ENCODE data around the gene FGFR2. TPM values are rescaled to one million over a fixed set of nuclear protein-coding genes. Genes with fewer than 3 reads are reported as not detected.

The FGFR2 gene
- total RNA-seq, 5 donors from 2014 or later (not counting 1 experiment from before 2014, with no cell fraction given): 0.49 to 1.8 (median 0.70) TPM

DNA sequence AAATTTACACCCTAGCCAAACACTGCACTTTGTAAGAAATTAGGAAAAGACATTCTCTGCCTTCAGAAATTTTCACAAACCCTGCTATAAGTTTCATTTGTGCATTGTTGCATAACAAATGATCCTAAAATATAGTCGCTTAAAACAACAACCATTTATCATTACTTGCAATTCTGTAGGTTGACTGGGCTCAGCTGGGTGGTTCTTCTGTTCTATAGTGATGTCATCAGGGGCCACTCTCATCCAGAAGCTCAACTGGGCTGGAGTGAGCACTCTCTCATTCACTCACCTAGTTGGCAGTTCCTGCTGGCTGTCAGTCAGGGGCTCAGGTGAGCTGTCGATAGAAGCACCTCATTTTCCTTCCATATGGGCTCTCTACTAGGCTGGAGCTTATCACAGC lies 20.7 kb upstream of the FGFR2 start:
- Histone ChIP-seq H3K36me3 (ENCODE audit: control insufficient read depth in 2 of 2, extremely low read depth in 1 of 2, insufficient read depth in 1 of 2, low read length in 1 of 2) (no peaks in the 10 kb centered on the region), H3K4me3 (ENCODE audit: control insufficient read depth in 1 of 2, extremely low read depth in 1 of 2, low read length in 1 of 2) (no peak overlapping the region), H3K4me1 (ENCODE audit: control insufficient read depth in 1 of 2, extremely low read depth in 1 of 2, insufficient read depth in 2 of 2, low read length in 2 of 2) (no peaks in the 10 kb centered on the region), H3K27ac (ENCODE audit: low read length) (no peak overlapping the region), H3K9me3 (no peaks in the 10 kb centered on the region), H3K27me3 (replicated peaks in 1 of 2; ENCODE audit: control insufficient read depth in 2 of 2, extremely low read depth in 1 of 2, insufficient read depth in 2 of 2, low read length in 1 of 2) (peaks cover 0 to 20% of the 10 kb centered on the region in 2 experiments)
- ATAC-seq (replicated peaks in 1 of 4): no peak
- ChIA-PET CTCF (no interaction called here), POLR2A (no interaction called here)
- Mint-ChIP-seq H3K27me3 (peaks cover 3 to 14% of the 10 kb centered on the region in 2 donors), H3K27ac (no peak overlapping the region), H3K36me3 (no peaks in the 10 kb centered on the region), H3K9me3 (no peaks in the 10 kb centered on the region), H3K4me1 (no peaks in the 10 kb centered on the region), H3K4me3 (no peak overlapping the region)
- DNase-seq: no peak
- 86% methylated on average over 1 of the region's 2 CpGs for WGBS (ENCODE audit: insufficient coverage)

DNA sequence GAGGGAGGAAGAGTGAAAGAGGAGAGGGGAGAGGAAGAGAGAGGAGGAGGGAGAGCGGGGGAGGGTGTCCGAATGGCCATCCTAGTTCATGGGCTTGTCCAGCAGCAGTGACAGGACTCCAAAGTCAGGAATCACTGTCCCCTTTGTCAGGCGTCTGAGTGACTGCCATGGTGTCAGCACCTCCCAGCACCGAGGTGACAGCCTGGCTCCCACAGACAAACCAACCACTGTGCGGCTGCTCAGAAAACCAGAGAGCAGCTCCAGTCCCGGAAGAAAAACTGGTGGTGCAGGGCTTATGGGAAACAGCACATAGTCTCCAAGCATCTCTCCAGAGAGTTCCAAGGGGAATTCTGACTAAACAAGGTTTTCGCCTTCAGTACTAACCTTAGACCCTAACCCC lies 18.9 kb upstream of the FGFR2 start:
- Histone ChIP-seq H3K9me3 (no peaks in the 10 kb centered on the region), H3K4me3 (ENCODE audit: control insufficient read depth in 1 of 2, extremely low read depth in 1 of 2, low read length in 1 of 2) (no peak overlapping the region), H3K27ac (ENCODE audit: low read length) (no peak overlapping the region), H3K27me3 (replicated peaks in 1 of 2; ENCODE audit: control insufficient read depth in 2 of 2, extremely low read depth in 1 of 2, insufficient read depth in 2 of 2, low read length in 1 of 2) (peaks cover 0 to 19% of the 10 kb centered on the region in 2 experiments), H3K36me3 (ENCODE audit: control insufficient read depth in 2 of 2, extremely low read depth in 1 of 2, insufficient read depth in 1 of 2, low read length in 1 of 2) (no peaks in the 10 kb centered on the region), H3K4me1 (ENCODE audit: control insufficient read depth in 1 of 2, extremely low read depth in 1 of 2, insufficient read depth in 2 of 2, low read length in 2 of 2) (no peaks in the 10 kb centered on the region)
- CTCF ChIA-PET: no interaction called here
- Mint-ChIP-seq H3K9me3 (no peaks in the 10 kb centered on the region), H3K27me3 (peaks cover 3 to 14% of the 10 kb centered on the region in 2 donors), H3K27ac (no peak overlapping the region), H3K4me3 (no peak overlapping the region), H3K36me3 (no peaks in the 10 kb centered on the region), H3K4me1 (no peaks in the 10 kb centered on the region)
- POLR2A ChIA-PET: no interaction called here
- ATAC-seq (replicated peaks in 1 of 4) (no peak), DNase-seq (no peak)
- WGBS (ENCODE audit: insufficient coverage): 94% methylated on average over 6 of the region's 7 CpGs

DNA sequence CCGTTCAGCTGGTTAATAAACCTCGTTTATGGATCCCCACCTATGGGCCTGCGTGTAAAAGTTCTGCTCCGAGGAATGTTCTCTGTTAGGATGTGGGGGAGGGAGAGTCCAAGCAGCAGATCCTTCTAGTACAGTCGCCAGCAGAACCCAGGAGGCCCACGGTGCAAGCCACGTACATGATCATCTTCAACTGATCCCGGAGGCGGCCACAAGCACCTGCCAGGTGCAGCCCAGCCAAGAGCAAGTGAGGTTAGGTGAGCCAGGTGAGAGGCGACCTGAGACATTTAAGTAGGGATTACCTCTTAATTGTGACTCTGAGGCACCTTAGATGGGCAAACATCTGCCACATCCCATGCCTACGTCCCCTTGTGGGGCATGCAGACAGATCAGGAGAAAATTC lies 18.0 kb upstream of the FGFR2 start:
- Mint-ChIP-seq H3K4me1 (no peaks in the 10 kb centered on the region), H3K27me3 (peaks cover 3 to 14% of the 10 kb centered on the region in 2 donors), H3K9me3 (no peaks in the 10 kb centered on the region), H3K36me3 (no peaks in the 10 kb centered on the region), H3K4me3 (no peak overlapping the region), H3K27ac (no peak overlapping the region)
- WGBS (ENCODE audit: insufficient coverage): 92% methylated on average over 8 of the region's 11 CpGs
- H3K4me3 ChIP-seq (ENCODE audit: control insufficient read depth in 1 of 2, extremely low read depth in 1 of 2, low read length in 1 of 2): no peak overlapping the region
- H3K36me3 ChIP-seq (ENCODE audit: control insufficient read depth in 2 of 2, extremely low read depth in 1 of 2, insufficient read depth in 1 of 2, low read length in 1 of 2): no peaks in the 10 kb centered on the region
- ATAC-seq (replicated peaks in 1 of 4) (no peak), DNase-seq (no peak)
- no peaks in the 10 kb centered on the region for H3K4me1 ChIP-seq (ENCODE audit: control insufficient read depth in 1 of 2, extremely low read depth in 1 of 2, insufficient read depth in 2 of 2, low read length in 2 of 2)
- CTCF ChIA-PET: no interaction called here
- H3K9me3 ChIP-seq: no peaks in the 10 kb centered on the region
- POLR2A ChIA-PET: no interaction called here
- no peak overlapping the region for H3K27ac ChIP-seq (ENCODE audit: low read length)
- peaks cover 0 to 23% of the 10 kb centered on the region in 2 experiments for H3K27me3 ChIP-seq (replicated peaks in 1 of 2; ENCODE audit: control insufficient read depth in 2 of 2, extremely low read depth in 1 of 2, insufficient read depth in 2 of 2, low read length in 1 of 2)

DNA sequence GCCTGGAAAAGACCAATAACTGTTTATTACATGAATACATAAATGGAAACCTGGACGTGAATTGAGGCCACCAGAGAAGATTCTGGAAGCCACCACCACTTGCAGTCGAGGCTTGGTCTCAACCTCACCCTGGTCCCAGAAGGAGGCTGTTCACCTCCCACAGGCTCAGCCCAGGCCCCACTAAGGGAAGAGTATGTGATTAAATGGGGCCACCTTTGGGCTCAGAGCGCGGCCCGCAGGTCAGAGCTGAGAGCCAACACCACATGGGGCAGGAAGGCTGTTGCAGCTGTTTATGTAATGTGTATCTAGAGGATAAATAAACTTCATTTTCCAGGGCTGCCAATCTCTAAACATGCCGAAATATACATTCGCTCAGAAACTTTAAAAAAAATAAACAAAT lies 17.6 kb upstream of the FGFR2 start:
- DNase-seq (no peak), ATAC-seq (replicated peaks in 1 of 4) (no peak)
- Histone ChIP-seq H3K4me3 (ENCODE audit: control insufficient read depth in 1 of 2, extremely low read depth in 1 of 2, low read length in 1 of 2) (no peak overlapping the region), H3K4me1 (ENCODE audit: control insufficient read depth in 1 of 2, extremely low read depth in 1 of 2, insufficient read depth in 2 of 2, low read length in 2 of 2) (no peaks in the 10 kb centered on the region), H3K27me3 (replicated peaks in 1 of 2; ENCODE audit: control insufficient read depth in 2 of 2, extremely low read depth in 1 of 2, insufficient read depth in 2 of 2, low read length in 1 of 2) (peaks cover 0 to 23% of the 10 kb centered on the region in 2 experiments), H3K9me3 (no peaks in the 10 kb centered on the region), H3K36me3 (ENCODE audit: control insufficient read depth in 2 of 2, extremely low read depth in 1 of 2, insufficient read depth in 1 of 2, low read length in 1 of 2) (no peaks in the 10 kb centered on the region), H3K27ac (ENCODE audit: low read length) (no peak overlapping the region)
- no peaks in the 10 kb centered on the region for H3K9me3 Mint-ChIP-seq
- no CpG with 5 or more reads among the region's 7 CpGs for WGBS (ENCODE audit: insufficient coverage)
- H3K27ac Mint-ChIP-seq: no peak overlapping the region
- H3K36me3 Mint-ChIP-seq: no peaks in the 10 kb centered on the region
- H3K4me1 Mint-ChIP-seq: no peaks in the 10 kb centered on the region
- no peak overlapping the region for H3K4me3 Mint-ChIP-seq
- peaks cover 3 to 13% of the 10 kb centered on the region in 2 donors for H3K27me3 Mint-ChIP-seq
- ChIA-PET POLR2A (no interaction called here), CTCF (no interaction called here)

DNA sequence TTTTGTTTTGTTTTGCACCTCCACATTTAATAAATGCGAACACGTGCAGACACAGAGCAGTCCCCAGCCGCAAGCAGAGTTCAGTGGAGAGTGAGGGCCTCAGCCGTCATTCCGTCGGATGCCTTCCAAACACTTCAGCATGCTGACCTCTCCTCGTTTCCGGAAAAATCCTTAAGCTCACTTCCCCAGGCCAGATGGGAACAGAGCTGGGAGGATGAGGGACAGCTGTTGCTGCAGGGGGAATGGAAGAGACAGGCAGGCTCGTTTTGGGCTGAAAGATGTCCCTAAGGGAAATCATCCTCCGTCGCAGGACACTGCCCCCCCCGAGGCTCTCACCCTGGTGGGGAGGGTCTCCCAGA lies 17.2 kb upstream of the FGFR2 start:
- H3K4me1 ChIP-seq (ENCODE audit: control insufficient read depth in 1 of 2, extremely low read depth in 1 of 2, insufficient read depth in 2 of 2, low read length in 2 of 2): no peaks in the 10 kb centered on the region
- no peaks in the 10 kb centered on the region for H3K36me3 Mint-ChIP-seq
- H3K9me3 ChIP-seq: no peaks in the 10 kb centered on the region
- no CpG with 5 or more reads among the region's 12 CpGs for WGBS (ENCODE audit: insufficient coverage)
- CTCF ChIA-PET: no interaction called here
- no peak for DNase-seq
- no peak for ATAC-seq (replicated peaks in 1 of 4)
- no peaks in the 10 kb centered on the region for H3K9me3 Mint-ChIP-seq
- no peak overlapping the region for H3K27ac Mint-ChIP-seq
- no peaks in the 10 kb centered on the region for H3K36me3 ChIP-seq (ENCODE audit: control insufficient read depth in 2 of 2, extremely low read depth in 1 of 2, insufficient read depth in 1 of 2, low read length in 1 of 2)
- peaks cover 0 to 23% of the 10 kb centered on the region in 2 experiments for H3K27me3 ChIP-seq (replicated peaks in 1 of 2; ENCODE audit: control insufficient read depth in 2 of 2, extremely low read depth in 1 of 2, insufficient read depth in 2 of 2, low read length in 1 of 2)
- H3K4me1 Mint-ChIP-seq: no peaks in the 10 kb centered on the region
- POLR2A ChIA-PET: no interaction called here
- no peak overlapping the region for H3K27ac ChIP-seq (ENCODE audit: low read length)
- peaks cover 3 to 11% of the 10 kb centered on the region in 2 donors for H3K27me3 Mint-ChIP-seq
- no peak overlapping the region for H3K4me3 Mint-ChIP-seq
- H3K4me3 ChIP-seq (ENCODE audit: control insufficient read depth in 1 of 2, extremely low read depth in 1 of 2, low read length in 1 of 2): no peak overlapping the region

DNA sequence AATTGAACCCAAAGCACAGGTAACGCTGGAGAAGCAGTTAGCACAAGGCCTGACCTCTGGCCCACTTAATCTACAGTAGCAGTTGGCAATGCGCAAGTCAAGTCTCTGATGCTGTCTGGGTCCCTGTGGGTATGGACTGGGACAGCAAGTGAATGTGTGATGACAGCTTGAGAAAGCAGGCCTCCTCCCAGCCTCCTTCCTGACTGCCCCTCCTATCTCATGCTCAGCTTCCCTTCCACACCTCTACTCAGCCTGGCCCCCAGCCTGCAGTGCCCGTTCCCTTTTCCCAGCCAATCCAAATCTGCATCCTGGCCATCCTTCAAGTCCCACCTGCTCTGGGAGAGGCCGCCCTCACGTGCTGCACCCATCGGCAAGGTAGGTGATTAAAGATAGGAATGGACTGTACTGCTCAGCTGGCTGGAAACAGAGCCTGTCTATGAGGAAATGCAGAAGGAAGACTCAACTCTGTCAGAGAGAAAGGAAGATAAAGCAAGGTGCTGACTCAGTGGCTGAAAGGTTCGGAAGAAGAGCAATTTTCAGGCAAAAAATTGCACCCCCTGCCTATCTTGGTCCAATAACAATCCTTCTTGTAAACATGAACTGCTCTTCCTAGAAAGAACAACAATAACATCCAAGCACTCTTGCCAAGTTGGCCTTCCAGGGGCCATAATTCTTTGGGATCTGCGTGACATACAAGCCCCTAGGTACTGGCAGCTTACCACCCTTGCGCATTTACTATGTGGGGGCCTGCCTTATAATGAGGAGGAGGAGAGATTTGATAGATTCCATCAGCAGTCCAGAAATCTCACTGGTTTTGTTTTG lies 16.6 kb upstream of the FGFR2 start:
- Histone ChIP-seq H3K27ac (ENCODE audit: low read length) (no peak overlapping the region), H3K4me3 (ENCODE audit: control insufficient read depth in 1 of 2, extremely low read depth in 1 of 2, low read length in 1 of 2) (no peak overlapping the region), H3K27me3 (replicated peaks in 1 of 2; ENCODE audit: control insufficient read depth in 2 of 2, extremely low read depth in 1 of 2, insufficient read depth in 2 of 2, low read length in 1 of 2) (peaks cover 1 to 23% of the 10 kb centered on the region in 2 experiments), H3K9me3 (no peaks in the 10 kb centered on the region), H3K4me1 (ENCODE audit: control insufficient read depth in 1 of 2, extremely low read depth in 1 of 2, insufficient read depth in 2 of 2, low read length in 2 of 2) (no peaks in the 10 kb centered on the region), H3K36me3 (ENCODE audit: control insufficient read depth in 2 of 2, extremely low read depth in 1 of 2, insufficient read depth in 1 of 2, low read length in 1 of 2) (no peaks in the 10 kb centered on the region)
- peaks cover 6 to 16% of the 10 kb centered on the region in 2 donors for H3K27me3 Mint-ChIP-seq
- no peaks in the 10 kb centered on the region for H3K36me3 Mint-ChIP-seq
- DNase-seq (no peak), ATAC-seq (replicated peaks in 1 of 4) (no peak)
- WGBS (ENCODE audit: insufficient coverage): 100% methylated on average over 3 of the region's 9 CpGs
- POLR2A ChIA-PET: no interaction called here
- CTCF ChIA-PET: interaction anchor here in 1 of 2 donors (0.6 kb wide), 1 partner anchor 29 kb away, joined by 7 read pairs; no protein-coding TSS in a partner anchor
- no peak overlapping the region for H3K27ac Mint-ChIP-seq
- no peak overlapping the region for H3K4me3 Mint-ChIP-seq
- H3K4me1 Mint-ChIP-seq: no peaks in the 10 kb centered on the region
- no peaks in the 10 kb centered on the region for H3K9me3 Mint-ChIP-seq
